HT-29 (cell line): ENCODE data around the gene FGFR2. TPM values are rescaled to one million over a fixed set of nuclear protein-coding genes. Genes with fewer than 3 reads are reported as not detected.
"Not testable (repeated sequence)": the region's sequence is repeated elsewhere in the genome, so short reads cannot be mapped to it uniquely, and the experiment has no call there.

Experiments
- DNase-seq: peaks from one replicate; pipeline ENCODE4 v3.0.0-alpha.2; 2015; ENCODE audit warnings: low spot score
- total RNA-seq: library from RNA; depleted of rRNA; stranded (reverse); fragments of >200 nt; shearing (Covaris generic); gene quantifications from 2 replicates; pipeline ENCODE4 v1.2.3, GENCODE V29; 2014

Gene FGFR2
- total RNA-seq, 1 experiment from 2014 or later = 31.9 TPM

DNA sequence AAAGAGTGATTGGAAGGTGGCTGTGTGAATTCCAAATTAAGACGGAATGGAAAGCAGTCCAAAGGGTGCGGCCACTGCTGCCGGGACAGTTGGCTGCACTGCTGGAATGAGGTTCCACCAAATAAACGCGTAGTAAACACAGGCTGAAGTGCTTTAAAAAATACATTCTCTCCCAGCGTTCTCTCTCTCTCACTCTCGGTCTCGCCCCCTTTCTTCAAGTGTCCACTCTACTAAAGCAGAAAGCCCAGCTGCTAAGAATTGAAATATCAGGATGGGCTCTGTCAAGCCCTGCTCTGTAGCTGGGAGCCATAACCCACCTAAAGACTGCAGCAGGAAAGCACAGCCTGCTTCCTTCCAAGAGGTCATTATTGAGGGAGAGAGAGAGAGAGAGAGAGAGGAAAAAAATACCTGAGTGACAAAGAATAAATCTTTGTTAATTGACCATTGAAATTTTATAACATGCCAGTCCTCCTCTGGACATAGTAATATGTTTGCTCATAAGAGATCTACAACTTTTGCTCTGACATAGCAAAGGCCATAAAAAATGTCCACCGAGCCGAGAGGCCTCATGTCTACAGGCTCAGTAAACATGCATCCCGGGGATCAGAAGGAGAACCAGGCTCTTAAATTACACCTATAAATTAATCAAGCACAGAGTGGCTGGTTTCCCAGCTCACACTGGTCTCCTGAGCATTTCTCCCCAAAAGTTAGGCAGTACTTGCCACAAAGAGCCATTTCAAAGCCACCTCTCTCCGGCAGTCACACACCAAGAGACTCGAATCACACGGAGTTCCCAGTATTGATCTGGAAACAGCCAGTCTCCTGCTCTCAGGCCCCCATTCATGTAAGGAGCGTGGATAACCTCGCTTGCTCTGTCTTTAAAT, 72.8 kb downstream of the FGFR2 start:
- DNase-seq = no peak

DNA sequence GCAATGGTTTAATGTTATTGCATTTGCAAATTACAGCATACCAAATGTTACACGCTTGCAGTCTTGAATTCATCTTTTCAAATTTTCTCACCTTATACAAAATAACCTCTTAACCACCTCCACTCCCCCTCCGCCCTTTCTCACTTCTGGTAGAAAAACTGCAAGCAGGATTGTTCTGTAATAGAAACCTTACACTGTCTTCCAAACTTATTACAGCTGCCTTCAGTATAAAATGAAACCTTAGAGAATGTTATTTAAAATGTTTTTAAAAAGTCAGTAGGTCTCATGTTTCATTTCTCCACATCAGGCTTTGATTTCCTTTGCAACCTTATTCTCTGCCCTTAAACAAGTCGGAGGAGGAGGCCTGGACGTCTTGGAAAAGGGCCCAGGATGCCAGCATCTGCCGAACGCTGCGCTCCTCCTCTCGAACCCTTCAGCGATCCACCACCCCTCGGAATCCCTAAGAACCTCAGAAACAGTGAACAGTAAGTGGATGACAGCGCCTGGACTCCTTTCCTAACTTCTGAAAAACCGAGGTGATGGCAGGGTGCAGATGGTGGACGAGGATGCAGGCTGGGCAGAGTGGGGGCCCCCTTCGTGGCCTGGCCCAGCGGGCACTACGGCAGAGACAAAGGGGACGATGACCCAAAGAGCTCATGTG, 74.0 kb downstream of the FGFR2 start:
- DNase-seq = no peak

DNA sequence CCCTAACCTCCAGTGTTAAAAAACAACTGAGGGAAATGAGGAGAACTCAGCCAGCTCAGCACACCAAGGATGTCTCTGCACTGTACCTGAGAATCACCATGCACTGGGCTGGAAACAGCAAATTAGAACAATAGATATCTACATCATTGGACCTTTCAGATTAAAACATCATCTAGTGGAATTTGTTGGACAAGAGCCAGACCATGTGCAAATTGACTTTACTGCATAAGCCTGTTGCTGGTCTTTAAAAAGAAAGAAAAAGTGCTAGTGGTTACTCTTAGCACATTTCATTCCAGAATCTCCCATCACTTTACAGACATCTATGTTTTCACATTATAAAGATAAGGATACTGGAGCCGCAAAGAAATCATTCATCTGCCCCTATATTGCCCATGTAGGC, 75.4 kb downstream of the FGFR2 start:
- peak; percentile 1 for DNase-seq

DNA sequence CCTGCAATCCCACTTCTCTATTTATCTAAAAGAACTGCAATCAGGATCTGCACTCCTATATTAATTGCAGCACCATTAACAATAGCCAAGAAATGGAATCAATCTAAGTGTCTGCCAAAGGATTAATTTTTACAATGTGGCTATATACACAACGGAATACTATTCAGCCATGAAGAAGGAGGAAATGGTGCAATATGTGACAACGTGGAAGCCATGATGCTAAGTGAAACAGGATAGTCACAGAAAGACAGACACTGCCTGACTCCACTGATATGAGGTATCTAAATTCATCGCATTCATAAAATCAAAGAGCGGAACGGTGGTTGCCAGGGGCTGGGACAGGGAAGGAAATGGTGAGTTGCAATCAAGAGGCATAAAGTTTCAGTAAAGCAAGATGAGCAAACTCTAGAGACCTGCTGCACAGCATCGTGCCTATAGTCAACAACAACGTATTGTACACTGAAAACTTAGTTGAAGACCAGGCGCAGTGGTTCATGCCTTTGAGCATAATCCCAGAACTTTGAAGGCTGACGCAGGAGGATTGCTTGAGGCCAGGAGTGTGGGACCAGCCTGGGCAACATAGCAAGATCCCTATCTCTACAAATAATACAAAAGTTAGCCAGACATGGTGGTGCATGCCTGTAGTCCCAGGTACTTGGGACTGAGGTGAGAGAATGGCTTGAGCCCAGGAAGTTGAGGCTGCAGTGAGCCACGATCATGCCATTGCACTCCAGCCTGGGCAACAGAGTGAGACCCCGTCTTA, 76.3 kb downstream of the FGFR2 start:
- DNase-seq = no peak

DNA sequence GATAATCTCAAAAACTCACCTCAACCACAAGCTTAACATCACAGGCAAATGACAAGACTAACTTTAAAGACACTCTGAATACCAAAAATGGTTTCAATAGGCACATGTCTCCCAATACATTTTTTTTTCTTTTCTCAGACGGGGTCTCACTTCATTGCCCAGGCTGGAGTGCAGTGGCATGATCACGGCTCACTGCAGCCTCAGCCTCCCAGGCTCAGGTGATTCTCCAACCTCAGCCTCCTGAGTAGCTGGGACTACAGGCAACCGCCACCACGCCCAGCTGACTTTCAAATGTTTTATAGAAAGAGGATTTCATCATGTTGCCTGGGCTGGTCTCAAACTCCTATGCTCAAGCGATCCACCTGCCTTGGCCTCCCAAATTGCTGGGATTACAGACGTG, 77.7 kb downstream of the FGFR2 start:
- not testable (repeated sequence) for DNase-seq

DNA sequence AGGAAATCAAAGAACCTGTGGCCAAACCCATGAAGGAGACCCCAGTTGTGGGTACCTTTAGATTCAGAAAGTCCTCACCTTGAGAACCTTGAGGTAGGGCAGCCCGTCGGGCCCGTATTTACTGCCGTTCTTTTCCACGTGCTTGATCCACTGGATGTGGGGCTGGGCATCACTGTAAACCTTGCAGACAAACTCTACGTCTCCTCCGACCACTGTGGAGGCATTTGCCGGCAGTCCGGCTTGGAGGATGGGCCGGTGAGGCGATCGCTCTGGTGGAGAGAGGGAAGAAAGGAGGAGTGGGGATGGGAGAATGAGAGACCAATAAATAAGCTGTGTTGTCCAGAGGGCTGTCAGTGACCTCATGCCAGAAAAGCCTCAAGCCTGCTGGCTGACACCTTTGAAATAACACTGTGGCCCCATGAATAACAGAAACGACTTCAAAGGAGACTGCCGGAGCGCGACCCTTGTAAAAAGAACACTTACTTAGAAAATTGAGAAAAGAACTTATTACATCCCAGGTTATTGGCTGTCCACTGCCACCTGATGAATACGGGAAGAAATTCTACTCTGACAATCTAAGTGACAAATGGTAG, 78.2 kb downstream of the FGFR2 start:
- no peak for DNase-seq

DNA sequence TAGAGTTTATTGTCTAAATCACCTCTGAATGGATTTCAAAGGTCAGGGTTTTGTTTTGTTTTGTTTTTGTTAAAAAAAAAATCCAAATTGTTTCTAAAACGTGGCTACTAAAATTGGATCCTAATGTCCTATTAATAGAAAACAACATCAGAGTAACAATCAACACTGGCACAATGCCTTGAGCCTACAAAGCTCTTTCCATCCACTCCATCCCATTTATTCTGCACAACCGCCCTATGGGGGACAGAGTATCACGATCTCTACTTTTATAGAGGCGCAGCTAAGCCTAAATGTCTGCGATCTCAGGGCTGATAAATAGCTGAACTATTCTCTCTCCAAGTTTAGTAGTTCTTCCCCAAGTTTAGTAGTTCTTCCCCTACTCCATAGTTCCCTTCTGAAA, 78.8 kb downstream of the FGFR2 start:
- no peak for DNase-seq

DNA sequence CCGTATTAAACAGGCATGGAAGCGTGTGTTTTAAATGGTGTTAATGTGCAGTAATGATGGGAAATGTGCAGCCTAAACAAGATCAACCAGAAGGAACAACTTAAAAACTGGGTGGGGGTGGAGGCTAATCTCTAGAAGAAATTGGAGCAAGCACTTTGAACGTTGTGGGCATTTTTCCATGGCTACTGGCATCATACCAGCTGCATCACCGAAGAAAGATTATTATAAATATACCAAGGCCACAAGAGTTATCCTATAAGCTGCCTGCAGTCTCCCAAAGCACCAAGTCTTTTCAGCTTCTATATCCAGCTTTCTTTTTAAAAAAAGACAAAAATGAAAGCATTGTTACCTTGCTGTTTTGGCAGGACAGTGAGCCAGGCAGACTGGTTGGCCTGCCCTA, 79.9 kb downstream of the FGFR2 start:
- no peak for DNase-seq

DNA sequence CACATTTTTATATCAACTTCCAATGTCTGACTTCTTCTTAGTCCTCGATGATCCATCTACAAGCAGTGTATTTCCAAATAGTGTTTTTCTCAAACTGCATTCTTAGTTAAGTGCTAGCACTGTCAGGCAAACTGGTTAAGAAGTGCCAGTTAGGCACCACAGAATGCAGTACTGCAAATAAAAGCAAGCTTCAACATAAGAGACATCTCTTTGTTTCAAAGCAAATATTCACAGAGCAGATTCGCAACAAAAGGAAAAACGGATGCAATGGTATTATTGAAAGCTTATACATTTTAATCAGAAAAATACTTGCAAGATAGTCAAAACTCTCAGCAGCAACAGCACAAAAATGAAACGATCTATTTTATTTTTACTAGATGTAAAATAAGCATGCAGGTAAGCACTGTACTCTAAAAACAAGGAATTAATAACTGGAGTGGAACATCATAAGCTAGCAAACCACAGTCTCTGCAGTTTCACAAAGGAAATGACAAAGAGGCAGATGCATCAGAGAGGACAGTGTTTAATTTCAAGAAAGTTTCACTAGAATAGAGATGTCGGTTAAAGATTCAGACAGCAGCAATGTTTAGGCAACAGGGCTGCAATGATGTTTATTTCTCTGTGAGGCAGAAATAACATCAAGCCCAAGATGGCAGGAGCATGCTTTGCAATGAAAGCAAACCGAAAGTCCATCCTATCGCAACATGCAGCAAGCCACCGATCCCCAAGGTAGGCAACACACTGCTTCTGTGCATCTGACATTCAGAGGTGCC, 82.0 kb downstream of the FGFR2 start:
- DNase-seq = no peak

DNA sequence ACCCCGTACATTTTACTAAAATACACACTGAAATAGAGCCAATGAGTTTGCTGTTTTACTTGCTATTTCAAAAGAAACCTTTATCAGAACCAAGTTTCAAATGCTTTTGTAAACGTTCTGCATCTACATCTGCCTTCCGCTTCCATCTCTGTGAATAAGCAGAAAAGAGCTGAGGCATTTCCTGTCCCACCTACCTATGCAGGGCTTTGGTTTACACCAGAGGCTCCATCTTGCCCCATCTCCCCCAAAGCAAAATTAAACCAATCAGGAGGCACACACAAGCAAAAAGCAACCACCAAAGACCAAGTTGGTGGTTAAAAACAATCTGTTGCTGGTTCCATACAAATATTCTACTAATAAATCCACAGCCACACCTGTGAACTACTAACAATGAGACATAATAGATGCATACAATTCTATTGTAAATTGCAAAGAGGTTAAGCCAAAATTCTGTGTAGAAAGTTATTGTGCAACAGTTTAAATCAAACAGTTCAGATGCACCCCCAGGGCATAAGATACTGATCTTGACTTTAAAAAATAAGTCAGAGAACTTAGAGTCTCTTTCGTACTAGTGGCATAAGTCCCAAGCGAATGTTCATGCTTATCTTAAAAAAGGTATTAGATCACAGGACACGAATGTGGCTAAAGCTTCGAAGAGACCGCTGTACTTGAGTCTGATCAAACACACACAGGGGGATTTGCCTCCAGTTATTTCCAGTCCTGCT, 83.9 kb downstream of the FGFR2 start:
- DNase-seq = no peak

DNA sequence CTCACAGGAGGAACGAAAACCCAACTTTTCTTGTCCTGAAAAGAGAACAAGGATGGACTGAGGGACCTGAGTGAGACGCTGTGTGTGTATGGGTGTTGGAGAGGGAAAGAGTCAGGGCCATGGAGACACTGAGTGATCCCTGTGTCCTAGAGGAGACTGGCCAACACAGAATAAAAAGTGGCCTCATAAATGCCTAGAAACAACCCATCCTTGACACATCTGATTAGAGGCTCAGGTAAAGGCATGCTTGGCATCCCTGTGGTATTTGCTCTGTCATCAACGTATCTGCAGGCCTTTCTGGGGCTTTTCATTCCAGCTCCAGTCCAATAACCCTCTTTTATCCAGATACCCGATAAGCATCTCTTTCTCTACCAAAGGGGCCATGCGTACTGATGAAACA, 86.3 kb downstream of the FGFR2 start:
- DNase-seq = no peak

DNA sequence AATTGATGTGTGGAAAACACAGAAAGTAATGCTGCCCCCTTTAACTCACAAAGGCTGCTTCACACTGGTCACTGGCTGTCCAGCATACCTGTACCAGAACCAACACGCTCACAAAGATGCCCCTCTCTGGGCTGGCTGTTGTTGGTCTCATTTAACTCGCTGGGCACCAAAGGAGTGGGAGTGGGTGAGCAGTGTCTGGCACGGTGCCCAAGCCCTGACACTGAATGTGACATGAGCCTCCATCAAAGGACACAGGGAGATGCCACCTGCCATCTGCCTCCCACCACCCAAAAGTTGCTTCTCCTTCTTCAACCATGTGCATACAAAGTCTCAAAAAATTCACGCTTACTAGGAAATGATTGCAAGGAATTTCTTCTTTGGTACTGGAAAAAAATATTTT, 86.8 kb downstream of the FGFR2 start:
- DNase-seq = no peak

DNA sequence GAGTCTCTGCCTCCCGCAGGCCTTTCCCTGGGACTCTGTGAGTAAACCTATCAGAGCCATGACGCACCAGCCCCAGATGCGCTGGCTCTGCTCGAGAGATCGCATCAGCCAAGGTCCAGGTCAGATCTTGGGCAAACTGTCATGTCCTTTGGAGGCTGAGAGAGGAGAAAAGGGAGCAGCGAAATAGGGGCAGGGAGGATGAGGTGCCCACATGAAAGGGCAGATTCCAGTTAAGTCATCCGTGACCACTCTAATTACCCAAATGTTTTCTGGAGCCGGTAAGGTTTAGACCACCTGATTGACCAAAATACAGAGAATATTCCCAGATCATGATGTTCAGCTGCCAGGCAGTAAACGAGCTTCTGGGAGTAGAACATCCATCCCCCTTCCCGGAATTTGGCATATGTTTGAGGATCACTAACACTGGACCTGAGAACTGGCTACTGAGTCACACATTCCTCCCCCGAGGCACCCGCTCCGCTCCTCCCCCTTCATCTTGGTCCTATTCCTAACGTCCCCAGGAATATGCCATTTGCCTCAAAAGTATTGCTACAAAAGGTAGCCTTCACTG, 88.0 kb downstream of the FGFR2 start:
- DNase-seq = no peak

DNA sequence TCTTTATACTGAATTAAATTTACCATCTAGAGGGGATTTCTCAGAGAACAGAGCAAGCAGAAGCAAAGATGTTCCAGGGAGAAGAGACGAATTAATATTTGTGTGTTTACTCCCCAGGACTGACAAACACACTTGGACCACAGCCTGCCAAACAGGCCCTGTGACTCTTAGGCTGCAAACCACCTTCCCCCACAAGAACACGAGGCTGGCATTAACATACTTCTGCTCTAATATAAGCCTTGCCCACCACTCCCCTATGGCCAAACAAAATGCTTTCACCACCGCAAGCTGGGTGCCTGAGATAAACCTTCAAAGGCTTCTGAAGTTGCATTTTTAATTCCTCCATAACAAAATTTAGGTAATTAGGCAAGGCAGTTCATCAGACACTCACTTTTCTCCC, 88.4 kb downstream of the FGFR2 start:
- DNase-seq = no peak

DNA sequence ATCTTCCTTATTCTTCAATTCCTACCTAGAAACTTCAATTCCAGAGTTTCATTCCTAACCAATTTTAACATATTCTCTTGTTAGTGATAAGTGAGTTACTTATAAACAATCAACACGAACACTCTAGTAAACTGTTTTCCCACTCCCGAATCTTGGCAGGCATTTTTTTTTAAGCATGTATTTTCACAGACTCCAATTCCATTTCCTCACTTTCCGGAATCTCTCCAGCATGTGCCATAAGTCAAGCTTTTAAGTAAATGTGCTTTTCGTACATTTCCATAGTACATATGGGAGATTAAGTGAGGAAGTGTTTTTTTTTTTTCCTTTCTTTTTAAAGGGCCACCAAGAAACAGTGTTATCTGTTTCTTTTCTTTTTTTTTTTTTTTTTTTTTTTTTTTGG, 89.1 kb downstream of the FGFR2 start:
- DNase-seq = no peak

DNA sequence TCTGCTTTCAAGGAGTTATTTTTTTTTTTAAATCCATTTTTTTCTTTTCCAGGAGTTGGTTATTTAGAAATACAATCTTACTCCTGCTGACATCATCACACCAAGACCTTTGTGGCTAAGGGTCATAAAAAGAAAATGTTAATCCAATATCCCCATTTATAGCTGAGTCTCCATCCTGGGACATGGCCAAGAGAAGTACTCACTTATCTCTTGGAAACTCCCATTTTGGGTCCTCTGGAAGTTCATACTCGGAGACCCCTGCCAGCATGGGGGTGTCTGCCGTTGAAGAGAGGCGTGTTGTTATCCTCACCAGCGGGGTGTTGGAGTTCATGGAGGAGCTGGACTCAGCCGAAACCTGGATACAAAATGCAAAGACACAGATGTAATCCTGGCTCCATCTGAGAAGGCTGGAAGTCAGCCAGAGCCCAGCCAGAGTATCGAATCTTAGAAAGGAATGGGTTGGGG, 94.6 kb downstream of the FGFR2 start:
- DNase-seq = no peak

DNA sequence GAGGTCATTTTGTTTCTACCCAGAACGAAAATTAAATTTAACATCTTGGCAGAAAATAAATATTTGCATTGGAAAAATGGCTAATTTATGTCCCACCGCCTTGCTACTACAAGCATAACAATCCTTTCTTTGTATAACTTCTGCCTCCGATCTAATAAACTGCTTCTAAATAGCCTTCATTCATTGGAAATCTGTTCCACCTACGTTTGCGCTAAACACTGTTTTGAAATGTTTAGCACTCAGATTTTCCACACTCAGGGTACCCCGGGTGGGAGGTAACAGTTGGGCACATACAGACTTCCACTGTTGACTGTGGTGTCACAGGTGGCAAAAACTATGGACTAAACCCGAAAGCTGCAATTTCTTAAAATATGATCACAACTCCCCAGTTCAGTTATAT, 96.4 kb downstream of the FGFR2 start:
- no peak for DNase-seq

DNA sequence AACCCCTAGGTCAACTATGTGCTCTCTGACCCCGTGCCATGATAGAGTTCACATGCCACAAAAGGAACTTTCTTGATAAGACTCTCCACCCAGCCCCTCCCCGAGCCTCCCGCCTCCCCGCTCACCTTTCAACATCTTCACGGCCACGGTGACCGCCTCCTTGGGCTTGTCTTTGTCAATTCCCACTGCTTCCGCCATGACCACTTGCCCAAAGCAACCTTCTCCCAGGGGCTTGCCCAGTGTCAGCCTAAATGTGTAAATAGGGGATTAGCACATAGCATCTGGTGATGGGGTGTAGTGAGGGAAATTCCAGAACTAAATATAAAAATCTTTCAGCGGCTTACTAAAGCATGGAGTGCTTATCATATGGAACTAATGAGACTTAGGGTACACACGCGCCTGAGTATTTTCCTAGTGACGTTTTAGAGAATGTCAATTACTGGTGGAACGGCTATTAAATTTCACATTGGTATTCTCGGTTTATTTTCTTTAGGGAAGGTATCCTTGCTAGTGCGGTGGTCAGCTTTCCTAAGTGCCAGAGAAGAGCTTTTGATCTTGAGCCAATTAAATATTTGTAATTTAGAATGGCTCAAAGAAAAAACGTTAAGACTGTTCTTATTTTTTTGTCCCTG, 97.4 kb downstream of the FGFR2 start:
- DNase-seq = no peak
